Fibroblast of pulmonary artery (primary cell): Measurements from ENCODE around the gene ABCB9.

Source experiments
- DNase-seq: peaks from one replicate; pipeline ENCODE4 v3.0.0-alpha.2; 2010; ENCODE audit warnings: low read depth
- H3K4me3 ChIP-seq: replicated peaks from 2 replicates; pipeline ENCODE4 v1.5.1; 2011; ENCODE audit warnings: low read depth, mild to moderate bottlenecking, control low read depth, low read length, moderate library complexity
- CTCF ChIP-seq: IDR thresholded peaks from 2 replicates; pipeline ENCODE4 v1.5.1; 2011; ENCODE audit warnings: mild to moderate bottlenecking, control low read depth, low read length, inconsistent platforms; ENCODE audit errors: missing control alignments

The ABCB9 gene

GRCh38 chr12:122989874-122990419 is 23.7 kb upstream of the ABCB9 start:
- no peak for DNase-seq
- no peak for TF ChIP-seq CTCF
- no peak overlapping the region for H3K4me3 ChIP-seq

- no peak for TF ChIP-seq CTCF
- H3K4me3 ChIP-seq: no peak overlapping the region
- no peak for DNase-seq
Measured at GRCh38 chr12:122989225-122989839, 23.1 kb upstream of the ABCB9 start.

- no peak overlapping the region for H3K4me3 ChIP-seq
- DNase-seq: no peak
- TF ChIP-seq CTCF: no peak
Measured at GRCh38 chr12:122988612-122989212, 22.4 kb upstream of the ABCB9 start.

- no peak overlapping the region for H3K4me3 ChIP-seq
- no peak for TF ChIP-seq CTCF
- no peak for DNase-seq
Measured at GRCh38 chr12:122988036-122988435, 21.8 kb upstream of the ABCB9 start.

GRCh38 chr12:122987086-122987951 is 21.1 kb upstream of the ABCB9 start:
- TF ChIP-seq CTCF: no peak
- DNase-seq: no peak
- H3K4me3 ChIP-seq: no peak overlapping the region

- no peak overlapping the region for H3K4me3 ChIP-seq
- TF ChIP-seq CTCF: no peak
- DNase-seq: no peak
Measured at GRCh38 chr12:122986258-122986871, 20.1 kb upstream of the ABCB9 start.
